HG02759 (cell line): ENCODE measurements around the gene ABHD16A.
A peak's percentile ranks its signal among the peaks of the same experiment; 100 is the strongest.

Experiments
- ATAC-seq: cut with Tn5 transposase; IDR thresholded peaks from one replicate; pipeline ENCODE4 v1.9.1; 2021; ENCODE audit warnings: mild to moderate bottlenecking, moderate library complexity; ENCODE audit not compliant: unreplicated experiment

The ABHD16A gene

DNA sequence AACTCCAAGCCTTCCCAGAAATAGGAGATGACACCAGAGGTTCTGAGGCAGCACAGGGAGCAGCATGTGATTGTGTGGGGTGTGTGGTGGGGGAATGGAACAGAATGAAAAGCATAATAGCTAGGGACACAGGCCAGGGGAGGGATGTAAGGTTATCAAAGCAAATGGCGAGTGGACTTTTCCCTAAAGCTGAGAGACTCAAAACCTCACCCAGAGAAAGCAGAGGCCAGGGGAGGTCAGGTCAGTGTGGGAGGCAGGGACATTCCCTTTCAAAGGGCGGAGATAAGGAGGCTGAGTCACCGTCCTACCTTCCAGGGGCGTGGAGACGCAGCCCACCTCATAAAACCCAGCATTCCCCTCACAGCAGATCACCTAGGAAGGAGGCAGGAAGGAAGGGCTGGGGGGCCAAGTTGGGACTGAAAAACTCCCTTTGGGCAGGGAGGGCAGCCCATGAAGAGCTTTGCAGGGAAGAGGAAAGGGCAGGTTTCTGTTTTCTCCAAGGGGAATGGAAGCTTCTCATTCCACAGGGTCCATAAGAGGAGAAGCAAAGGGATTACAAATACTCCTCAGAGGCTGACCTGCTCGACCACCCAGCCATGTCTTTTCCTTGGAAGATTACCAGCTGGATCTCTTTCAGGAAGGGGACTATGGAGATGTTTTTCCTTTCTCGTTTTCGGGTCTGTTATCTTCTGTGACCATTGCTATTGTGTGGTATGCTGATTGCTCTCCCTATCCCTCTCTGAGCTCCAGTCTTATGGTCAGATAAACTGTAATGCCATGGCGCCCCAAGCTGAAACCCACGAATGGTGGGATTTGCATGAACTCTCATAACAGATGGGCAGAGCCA is 12.7 kb downstream of the ABHD16A start:
- no peak for ATAC-seq

DNA sequence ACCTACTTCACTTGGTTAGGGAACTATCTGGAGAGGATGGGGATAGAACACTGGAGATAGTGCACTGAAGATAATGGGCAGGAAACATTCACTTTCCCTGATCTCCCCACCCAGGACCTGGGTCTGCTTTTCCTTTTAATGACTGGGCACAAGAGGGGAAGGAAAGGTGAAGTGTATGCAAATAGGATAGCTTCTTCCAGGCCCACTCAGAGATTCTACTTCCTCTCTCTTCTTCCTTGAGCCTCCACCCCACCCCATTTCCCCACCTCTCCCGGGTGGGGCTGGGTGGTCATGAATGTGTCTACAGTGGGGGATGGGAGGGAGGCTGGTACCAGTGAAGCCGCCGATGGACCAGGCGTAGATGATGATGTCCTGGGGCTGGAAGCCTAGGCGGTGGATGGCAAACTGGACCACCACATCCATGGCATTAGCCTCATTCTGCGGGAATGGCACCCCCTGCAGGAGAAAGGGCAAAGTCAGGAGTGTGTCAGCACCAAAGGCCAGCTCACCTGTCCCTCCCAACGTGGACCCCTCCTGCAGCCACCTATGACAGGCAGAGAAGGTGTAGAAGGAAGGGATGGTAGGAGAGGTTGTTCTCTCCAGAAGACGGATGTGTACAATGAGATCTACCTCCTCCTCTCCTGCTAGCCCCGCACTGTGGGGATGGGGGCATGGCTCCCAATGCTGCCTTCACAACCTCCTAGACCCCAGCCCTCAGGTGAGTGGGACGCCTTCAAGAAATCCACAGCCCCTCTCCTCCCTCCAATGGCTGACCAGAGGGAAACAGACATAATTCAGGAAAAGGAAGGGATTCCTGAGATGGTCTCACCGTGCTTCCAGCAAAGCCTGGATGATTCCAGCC is 13.6 kb downstream of the ABHD16A start:
- no peak for ATAC-seq

DNA sequence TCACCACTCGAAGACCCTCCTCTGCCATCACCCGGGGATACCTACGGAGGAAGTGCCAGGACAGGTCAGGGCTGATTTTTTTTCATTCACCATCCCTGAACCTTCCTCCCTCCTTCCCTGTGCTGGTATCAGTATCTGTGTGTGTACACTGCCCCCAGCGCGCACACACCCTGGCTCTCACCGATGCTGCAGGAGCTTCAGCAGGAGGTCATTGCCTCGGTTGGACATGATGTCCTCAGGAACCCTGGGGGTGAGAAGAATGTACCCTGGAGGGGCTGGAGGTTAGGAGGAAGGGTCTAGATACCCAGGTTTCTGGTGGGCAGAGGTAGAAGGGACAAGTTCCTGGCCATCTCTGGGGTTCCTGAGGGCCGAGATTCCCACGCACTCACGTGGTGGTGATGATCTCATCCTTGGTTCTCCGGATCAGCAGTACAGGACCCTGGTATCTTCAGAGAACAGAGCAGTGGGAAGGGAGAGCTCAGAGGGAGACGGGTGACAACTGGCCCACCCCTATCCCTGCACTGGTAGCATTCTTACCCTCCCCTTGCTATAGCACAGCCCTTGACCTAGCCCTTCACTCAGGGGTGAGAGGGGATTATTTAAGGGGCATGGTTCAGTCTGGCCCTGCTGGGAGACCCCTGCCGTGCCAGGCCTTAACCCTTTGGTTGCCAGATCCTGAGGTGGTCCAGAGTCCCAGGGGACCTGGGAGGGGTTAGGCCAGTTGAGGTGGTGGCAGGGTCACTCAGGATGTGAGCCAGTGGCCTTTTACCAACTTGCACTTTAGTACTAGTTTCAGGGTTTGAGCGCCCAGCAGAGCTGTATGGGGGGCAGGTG is 15.0 kb downstream of the ABHD16A start:
- no peak for ATAC-seq

- no peak for ATAC-seq
Measured at GRCh38 chr6:31687321-31687720, 15.8 kb downstream of the ABHD16A start.

GRCh38 chr6:31686483-31686882 is 16.6 kb downstream of the ABHD16A start:
- ATAC-seq, result no peak

DNA sequence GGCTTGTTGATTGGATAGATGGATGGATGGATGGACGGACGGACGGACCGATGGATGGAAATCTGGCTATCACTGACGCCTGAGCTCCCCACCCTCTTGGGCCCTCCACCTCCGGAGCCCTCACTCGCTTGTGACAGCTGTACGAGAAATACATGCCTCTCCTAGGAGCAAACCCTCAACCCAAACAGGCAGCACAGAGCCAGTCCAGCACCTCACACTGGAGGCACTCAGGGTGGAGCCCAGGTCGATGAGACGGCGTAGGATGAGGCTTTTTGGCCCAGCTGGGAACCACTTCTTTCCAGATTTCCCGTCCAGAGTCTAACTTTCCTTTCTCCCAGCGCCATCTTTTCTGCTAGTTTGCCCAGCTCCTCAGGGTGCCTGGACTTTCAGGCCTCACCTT is 19.5 kb downstream of the ABHD16A start:
- ATAC-seq, result no peak

- no peak for ATAC-seq
Measured at GRCh38 chr6:31681135-31681671, 21.9 kb downstream of the ABHD16A start.

- no peak for ATAC-seq
Measured at GRCh38 chr6:31680226-31681134, 22.6 kb downstream of the ABHD16A start, which contains the start of gene LY6G5C. Gene LY6G5C (minus strand): TSS chr6:31681067. CDS start chr6:31680373, 694 bp downstream.

DNA sequence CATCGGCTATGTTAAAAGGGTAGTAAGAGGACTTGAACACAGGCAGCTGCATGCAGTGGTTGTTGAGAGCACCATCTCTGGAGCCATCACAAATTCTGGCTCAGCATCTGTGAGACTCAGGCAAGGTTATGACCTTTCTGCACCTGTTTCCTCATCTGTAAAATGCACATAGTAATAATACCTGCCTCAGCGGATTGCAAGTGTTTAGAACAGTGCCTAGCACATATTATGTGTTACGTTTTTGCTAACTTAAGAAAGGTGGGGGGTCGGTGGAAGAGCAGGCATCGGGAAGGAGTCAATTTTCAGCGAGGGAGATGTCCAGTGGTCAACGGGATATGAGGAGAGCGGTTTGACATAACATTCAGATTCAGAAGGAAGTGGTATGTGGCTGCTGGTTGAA is 25.2 kb downstream of the ABHD16A start:
- ATAC-seq, result no peak

GRCh38 chr6:31676904-31677303 is 26.2 kb downstream of the ABHD16A start:
- ATAC-seq, result no peak

- no peak for ATAC-seq
Measured at GRCh38 chr6:31676322-31676903, 26.7 kb downstream of the ABHD16A start.

DNA sequence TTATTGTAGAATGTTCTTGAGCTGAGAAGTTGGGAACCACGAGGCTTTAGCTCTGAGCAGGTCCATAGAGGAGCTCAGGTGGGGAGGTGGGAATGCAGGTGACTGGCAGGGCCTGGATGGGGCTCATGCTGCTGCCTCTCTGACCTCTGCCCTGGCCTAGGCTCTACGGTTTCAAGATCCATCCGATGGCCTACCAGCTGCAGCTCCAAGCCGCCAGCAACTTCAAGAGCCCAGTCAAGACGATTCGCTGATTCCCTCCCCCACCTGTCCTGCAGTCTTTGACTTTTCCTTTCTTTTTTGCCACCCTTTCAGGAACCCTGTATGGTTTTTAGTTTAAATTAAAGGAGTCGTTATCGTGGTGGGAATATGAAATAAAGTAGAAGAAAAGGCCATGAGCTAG is 33.4 kb downstream of the ABHD16A start, which contains the start of gene LY6G5B:
LY6G5B (plus strand) TSS at position 301 of the 400 bp plus-strand sequence. CDS start 975 bp downstream, outside the sequence.
- no peak for ATAC-seq

GRCh38 chr6:31666337-31666965 is 36.7 kb downstream of the ABHD16A start:
- no peak for ATAC-seq

DNA sequence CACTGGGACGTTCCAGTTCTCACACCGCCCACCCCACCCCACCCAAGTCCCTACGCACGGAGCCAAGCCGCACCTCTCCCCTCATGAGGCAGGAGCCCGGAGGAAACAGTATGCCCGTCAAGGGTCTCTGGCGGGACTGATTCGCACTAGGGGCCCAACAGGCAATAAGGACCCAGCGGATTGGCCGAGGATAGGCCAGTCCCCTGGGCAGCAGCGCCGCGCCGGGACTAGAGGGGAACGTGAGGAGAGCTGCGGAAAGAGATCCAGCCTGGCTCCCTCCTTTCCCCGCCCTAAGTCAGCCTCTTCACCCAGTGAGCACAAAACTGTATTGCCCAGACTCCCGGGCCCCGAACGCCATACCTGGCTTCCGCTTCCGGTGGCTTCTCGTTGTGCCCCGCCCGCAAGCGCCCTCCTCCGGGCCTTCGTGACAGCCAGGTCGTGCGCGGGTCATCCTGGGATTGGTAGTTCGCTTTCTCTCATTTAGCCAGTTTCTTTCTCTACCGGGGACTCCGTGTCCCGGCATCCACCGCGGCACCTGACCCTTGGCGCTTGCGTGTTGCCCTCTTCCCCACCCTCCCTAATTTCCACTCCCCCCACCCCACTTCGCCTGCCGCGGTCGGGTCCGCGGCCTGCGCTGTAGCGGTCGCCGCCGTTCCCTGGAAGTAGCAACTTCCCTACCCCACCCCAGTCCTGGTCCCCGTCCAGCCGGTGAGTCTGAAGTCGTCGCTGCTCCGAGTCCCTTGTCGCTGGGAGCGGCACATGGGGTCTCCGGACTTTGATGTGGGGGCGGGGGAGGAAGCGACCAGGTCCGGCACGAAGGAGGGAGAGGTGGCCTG is 37.4 kb downstream of the ABHD16A start, which contains the start of gene CSNK2B:
CSNK2B (plus strand) TSS at position 580 of the 836 bp plus-strand sequence. CDS start 752 bp downstream, outside the sequence.
- ATAC-seq, result peak; percentile 80

DNA sequence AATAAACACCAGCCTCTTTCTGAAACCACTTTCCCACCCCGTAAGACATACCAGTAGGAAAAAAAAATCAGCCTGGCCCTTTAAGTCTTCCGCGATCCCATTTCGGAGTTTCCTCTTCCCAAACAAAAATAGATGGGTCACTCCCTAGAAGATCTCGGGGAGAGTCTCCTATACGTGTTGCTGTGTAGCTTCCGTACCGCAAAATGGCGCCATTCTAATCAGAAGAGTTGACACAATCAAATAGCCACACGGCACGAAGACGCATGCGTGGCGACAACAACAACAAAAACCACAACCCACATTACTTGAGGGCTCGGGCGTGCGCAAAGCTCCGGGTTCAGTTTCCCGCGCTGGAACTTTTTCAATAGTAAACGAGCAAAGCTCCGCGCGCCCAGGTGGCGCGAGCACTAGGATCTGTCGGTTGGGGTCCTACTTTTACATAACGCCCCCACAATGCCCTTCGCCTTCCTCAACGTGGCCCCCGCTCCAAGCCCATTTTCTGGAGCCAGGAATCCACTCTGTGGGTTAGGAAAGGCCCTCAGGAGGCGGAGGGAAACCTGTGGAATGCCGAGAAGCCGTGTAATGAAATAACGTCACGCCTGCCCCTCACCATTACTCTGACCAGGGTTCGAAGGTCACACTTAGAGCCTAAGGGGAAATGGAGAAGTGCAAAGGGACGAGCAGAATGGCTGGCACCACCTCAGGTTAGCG is 38.2 kb downstream of the ABHD16A start, which contains the start of gene GPANK1:
GPANK1 (minus strand) TSS at position 208 of the 711 bp plus-strand sequence. CDS start 519 bp downstream, outside the sequence.
- ATAC-seq, result peak; percentile 30

GRCh38 chr6:31663961-31664789 is 38.9 kb downstream of the ABHD16A start:
- ATAC-seq, result no peak
